Measurements from ENCODE around the gene IST1.

Gene IST1

DNA sequence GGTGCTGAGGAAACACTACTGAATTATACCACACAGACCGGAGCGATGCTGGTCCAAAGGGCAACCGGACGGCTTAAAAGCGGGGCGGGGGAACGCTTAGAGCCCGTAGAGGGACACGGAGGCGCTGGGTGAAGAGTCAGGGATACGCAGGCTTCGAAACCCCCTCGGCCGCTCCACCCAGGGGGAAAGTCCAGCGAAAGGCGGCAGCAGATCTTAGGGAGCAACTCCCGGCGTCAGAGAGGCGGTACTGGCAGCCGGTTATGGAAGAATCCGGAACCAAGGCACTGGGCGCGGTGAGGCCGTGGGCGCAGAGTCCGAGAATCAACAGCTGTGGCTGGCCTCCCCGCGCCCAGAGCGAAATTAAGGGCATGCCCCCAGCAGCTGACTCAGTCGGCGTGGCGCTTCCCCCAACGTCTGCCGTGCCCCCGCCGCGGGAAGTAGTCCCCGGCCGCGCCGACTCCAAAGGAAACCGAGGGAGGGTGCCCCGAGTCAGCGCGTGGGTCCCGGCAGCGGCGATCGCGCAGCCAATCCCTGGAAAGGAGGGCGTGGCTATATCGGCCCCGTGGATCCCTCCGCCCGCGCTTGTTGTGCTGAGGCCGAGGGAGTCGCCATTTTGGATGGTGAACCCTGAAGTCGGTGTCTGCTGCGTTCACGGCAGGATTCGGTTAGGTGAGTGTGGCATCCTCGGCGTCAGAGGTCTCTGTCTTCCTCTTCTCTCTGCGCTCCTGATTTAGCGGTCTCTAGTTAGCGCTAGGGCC lies at the start of gene IST1:
IST1 (plus strand) TSS at position 611 of the 758 bp plus-strand sequence. CDS start 20,110 bp downstream, outside the sequence.
- peak within 1 kb of the TSS; percentile 94 for H3K4me3 ChIP-seq (ENCODE audit: low read length)
- peak; percentile 100 for DNase-seq (ENCODE audit: low read depth)
- TF ChIP-seq, protein P1, sequence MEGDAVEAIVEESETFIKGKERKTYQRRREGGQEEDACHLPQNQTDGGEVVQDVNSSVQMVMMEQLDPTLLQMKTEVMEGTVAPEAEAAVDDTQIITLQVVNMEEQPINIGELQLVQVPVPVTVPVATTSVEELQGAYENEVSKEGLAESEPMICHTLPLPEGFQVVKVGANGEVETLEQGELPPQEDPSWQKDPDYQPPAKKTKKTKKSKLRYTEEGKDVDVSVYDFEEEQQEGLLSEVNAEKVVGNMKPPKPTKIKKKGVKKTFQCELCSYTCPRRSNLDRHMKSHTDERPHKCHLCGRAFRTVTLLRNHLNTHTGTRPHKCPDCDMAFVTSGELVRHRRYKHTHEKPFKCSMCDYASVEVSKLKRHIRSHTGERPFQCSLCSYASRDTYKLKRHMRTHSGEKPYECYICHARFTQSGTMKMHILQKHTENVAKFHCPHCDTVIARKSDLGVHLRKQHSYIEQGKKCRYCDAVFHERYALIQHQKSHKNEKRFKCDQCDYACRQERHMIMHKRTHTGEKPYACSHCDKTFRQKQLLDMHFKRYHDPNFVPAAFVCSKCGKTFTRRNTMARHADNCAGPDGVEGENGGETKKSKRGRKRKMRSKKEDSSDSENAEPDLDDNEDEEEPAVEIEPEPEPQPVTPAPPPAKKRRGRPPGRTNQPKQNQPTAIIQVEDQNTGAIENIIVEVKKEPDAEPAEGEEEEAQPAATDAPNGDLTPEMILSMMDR (IDR thresholded peaks at IDR 0.05; ENCODE audit: insufficient read depth, low read depth, low read length, missing control alignments): no peak

DNA sequence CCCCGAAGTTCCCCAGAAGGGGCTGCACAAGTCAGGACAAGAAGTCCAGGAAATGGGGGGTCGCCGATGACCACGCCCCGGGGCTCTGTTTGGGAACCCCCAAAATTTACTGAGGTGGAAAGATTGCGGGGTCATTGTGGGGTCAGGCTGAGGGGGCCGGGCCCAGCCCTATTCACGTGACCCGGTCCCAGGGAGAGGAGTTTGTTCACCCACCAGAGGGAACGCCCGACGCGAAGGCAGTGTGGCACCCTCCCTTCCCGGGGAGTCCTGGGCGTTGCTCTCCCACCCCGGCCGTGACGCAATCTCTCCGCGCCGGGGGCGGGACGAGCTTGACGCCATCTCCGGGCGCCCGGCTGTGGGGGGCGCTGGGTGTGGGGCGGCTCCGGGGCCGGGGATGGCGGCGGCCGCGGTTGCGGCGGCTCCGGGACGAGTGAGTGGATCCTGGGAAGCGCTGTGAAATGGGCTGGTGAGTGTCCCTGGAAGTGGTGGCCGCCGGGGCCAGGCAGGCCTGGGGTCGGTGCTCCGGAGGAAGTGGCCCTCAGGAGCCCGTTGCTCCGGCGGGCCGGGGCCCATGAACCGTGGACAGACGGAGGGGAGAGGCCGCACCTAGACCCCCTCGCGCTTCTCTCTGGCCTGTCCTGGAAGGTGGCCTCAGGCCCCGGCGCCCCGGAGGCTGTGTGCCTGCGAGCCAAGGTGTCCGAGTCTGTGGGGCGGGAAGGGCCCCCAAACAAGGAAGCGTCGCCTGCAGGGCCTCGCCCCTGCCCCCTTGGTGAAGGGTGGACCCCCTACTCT lies 49.5 kb upstream of the IST1 start, which contains the start of gene ATXN1L:
ATXN1L (plus strand) TSS at position 338 of the 792 bp plus-strand sequence. CDS start 3,765 bp downstream, outside the sequence.
- H3K4me3 ChIP-seq (ENCODE audit: low read length): peak within 1 kb of the TSS; percentile 97
- DNase-seq (ENCODE audit: low read depth): peak; percentile 91
- TF ChIP-seq, protein P1 (IDR thresholded peaks at IDR 0.05; ENCODE audit: insufficient read depth, low read depth, low read length, missing control alignments): no peak

DNA sequence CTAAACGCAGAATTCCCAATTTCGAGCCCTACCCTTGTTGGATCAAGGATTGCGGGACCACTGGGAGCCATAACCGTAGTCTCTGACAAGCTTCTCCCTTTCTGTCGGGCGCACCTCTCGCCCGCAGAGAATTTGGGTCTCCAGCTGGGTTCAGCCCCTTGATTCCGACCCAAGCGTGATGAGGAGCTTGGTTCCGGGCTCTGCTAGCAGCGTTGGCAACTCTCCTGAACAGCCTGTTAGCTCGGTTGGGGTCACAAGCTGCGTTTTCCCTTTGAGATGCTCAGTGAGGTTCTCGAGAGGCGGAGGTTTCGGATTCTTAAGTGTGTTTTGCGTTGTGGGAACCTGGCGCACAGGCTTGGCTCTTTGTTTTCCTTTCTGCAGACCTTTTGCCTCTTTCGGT lies 48.9 kb upstream of the IST1 start:
- DNase-seq (ENCODE audit: low read depth): peak; percentile 11
- TF ChIP-seq, protein P1 (IDR thresholded peaks at IDR 0.05; ENCODE audit: insufficient read depth, low read depth, low read length, missing control alignments): no peak
- peak overlapping the region; percentile 97 for H3K4me3 ChIP-seq (ENCODE audit: low read length)

DNA sequence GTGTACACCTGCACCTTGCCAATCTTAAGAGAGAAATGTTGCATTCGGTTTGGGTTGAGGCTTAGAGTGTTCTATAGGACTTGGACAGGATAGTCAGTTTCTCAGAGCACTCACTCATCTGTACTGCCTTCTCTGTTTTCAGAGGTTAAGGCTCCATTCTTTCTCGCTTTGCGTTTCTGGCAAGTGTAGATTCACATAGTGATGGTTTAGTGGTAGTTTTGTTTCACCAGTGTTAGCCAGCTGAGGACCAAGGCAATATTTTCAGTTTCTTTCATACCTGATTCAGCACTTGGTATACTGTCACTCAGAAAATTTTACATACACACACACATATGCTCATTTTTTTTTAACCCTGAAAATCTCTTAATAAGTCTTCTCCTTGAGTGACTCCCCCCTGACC lies 48.2 kb upstream of the IST1 start:
- peak overlapping the region; percentile 97 for H3K4me3 ChIP-seq (ENCODE audit: low read length)
- no peak for DNase-seq (ENCODE audit: low read depth)
- TF ChIP-seq, protein P1 (IDR thresholded peaks at IDR 0.05; ENCODE audit: insufficient read depth, low read depth, low read length, missing control alignments): no peak

DNA sequence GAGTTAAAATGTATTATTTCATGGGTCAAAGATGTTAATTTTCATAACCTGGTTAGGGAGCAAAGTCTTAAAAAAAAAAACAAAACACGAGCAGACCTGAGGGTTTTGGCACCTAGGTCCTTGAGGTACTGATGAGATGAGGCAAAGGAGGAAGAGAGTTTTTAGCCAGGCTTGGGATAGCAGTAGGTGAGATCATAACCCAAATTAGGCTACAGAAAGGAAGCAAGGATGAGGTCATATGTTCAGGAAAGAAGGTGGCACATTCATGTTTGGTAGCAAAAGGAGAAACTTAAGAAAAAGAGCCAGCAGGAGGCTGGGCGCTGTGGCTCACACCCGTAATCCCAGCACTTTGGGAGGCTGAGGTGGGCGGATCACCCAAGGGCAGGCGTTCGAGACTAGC lies 46.7 kb upstream of the IST1 start:
- DNase-seq (ENCODE audit: low read depth): no peak
- H3K4me3 ChIP-seq (ENCODE audit: low read length): no peak overlapping the region
- TF ChIP-seq, protein P1 (IDR thresholded peaks at IDR 0.05; ENCODE audit: insufficient read depth, low read depth, low read length, missing control alignments): no peak

DNA sequence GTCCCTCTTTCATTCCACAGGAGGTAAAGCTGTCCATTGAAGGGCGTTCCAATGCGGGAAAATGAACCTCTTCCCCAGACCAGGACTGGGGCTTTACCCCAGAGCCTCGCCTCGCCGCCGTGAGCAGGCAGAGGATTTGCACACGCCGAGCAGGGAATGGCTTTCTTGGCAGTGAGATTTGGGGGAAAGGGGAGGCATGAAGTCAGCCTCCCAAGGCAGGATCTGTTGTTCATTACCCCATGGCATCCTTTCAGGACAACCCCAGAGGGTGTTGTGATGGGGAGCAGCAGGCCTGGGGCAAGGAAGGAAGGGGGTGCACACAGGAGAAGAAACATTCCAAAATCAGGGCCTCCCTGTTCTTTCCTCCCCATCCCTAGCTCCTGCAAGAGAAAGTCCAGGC lies 43.6 kb upstream of the IST1 start:
- TF ChIP-seq, protein P1 (IDR thresholded peaks at IDR 0.05; ENCODE audit: insufficient read depth, low read depth, low read length, missing control alignments): no peak
- no peak overlapping the region for H3K4me3 ChIP-seq (ENCODE audit: low read length)
- DNase-seq (ENCODE audit: low read depth): no peak

Data from epithelial cell of esophagus (primary cell).